K562 treated with DMSO at 1 percent for 4 hours (cell line): Measurements from ENCODE around the gene MRPL10. TPM values are rescaled to one million over a fixed set of nuclear protein-coding genes. Genes with fewer than 3 reads are reported as not detected.

ENCODE experiments used
- total RNA-seq: library from RNA; unstranded; fragments of 300-600 nt; gene quantifications from 2 replicates; pipeline ENCODE4 v1.2.3, GENCODE V29; 2022; ENCODE audit not compliant: insufficient read depth

MRPL10 gene
- total RNA-seq = 86.5 and 91.3 TPM in 2 replicates

DNA sequence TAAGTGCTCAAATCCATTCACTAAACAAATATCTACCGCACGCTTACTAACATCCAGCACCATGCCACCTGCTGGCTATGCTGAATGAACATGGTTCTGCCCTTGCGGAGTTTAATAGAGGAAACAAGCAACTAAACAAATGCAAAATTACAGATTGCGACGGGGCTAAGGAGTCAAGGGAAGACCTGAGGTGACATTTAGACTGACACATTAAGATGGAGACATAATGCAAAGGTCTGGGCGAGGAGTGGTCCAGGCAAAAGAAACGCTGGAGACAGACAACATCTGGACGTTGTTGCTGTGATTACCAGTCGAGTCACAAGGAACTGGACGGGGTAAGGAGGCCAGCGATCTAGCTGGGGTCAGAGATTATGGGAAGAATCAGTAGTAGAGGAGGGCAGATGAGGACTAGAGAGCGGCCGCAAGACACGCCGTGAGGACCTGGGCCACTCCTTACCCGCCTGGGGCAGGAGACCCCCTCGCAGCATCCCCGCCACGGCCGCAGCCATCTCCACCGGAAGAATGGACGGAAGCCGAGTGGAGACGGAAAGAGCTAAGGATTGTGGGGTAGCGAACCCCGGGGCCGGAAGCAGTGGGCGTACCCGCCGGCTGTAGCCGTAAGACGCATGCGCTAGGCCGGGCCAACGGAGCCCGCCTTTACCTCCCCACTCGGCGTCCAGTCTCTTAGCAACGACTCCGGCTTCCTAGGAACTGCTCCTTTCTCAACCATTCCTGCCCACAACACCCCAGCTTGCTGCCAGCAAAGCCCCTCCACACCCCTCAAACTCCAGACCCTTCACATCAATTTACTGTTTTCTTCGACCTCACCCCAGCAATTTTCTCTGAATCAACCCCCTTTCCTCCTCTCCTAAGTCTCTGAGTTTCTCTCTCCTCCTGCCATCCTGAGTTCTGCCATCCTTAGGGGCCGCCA lies at the start of gene MRPL10, which contains the start of gene LRRC46:
Gene MRPL10 (minus strand): TSS at position 539 of the 931 bp plus-strand sequence. CDS start 30 bp downstream, at position 509.
Gene LRRC46 (plus strand): TSS at position 668 of the 931 bp plus-strand sequence. CDS start 320 bp downstream, outside the sequence.

DNA sequence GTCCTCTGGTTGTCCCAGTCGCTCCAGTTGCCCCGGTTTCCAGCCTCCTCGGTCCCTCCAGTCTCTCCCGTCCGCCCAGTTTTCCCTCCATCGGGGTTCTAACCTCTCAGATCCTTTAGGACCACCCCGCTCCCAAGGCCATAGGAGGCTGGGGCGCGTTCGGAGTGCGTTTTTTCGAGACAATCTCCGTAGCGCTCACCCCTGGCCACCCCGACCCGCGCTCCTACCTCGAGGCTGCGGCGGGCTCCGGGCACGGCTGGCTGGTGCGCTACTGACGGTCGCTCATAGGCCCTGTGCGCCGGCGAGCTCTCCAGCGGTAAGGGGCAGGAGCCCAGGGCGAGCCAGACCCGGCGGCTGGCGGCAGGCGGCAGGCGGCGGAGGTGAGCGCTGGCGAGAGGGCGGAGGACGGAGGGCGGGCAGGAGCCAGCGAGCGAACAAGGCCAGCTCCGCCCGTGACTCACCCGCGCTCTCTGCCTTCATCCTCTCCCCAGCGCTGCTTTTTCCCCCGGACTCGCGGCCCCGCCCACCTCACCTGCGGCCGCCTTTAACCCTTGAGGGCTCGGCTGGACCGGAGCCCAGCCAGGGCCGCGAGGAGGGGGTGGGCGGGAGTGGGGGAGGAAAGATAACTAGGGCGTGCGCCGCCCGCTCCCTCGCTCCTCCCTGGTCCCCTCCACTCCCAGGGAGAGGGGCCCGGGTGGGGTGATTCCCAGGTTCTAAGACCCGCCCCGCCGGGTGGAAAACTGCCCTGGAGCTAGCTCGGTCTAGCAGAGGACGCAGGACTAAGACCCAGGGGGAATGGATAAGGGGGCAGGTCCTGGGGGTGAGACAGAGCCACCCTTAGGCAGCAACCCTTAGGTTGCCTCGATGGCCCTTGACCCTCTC lies 19.6 kb upstream of the MRPL10 start, which contains the start of gene SP6:
Gene SP6 (minus strand): TSS at position 472 of the 882 bp plus-strand sequence. CDS start 2,734 bp downstream, outside the sequence.

DNA sequence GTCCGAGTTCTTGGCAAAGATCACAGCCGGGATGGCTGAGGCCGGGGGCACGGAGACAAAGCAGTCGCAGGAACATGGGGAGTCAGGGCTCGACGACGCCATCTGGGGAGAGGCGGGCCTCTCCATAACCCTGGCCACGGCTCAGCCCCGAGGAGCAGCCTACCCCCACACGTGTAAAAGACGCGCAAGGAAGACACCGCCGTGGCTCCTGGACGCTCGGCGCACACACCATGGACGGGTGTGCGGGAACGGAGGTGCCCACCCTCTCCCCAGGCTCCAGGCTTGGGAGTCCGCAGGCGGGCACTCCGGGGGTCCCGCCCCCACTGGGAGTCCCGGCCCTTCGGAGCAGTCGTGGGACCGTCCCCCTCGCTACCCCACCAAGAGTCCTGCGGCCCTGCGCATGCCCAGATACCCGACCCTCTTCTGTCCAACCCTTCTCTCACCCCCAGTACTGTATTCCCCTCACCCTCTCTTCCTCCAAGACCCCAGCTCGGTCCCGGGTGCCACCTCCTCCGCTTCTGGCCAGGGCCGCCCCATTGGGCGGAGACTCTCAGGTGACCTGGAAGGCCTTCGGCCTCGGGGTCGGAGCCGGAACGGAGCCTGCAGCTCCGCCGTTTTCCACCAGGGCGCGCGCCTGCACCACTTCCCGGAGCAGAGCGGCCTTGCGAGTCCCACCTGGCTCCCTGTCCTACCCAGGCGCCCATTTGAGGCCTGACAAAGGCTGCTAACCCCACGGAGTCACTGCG lies 9.6 kb upstream of the MRPL10 start, which contains the start of gene SCRN2:
Gene SCRN2 (minus strand): TSS at position 532 of the 746 bp plus-strand sequence. CDS start 430 bp downstream, at position 102.

DNA sequence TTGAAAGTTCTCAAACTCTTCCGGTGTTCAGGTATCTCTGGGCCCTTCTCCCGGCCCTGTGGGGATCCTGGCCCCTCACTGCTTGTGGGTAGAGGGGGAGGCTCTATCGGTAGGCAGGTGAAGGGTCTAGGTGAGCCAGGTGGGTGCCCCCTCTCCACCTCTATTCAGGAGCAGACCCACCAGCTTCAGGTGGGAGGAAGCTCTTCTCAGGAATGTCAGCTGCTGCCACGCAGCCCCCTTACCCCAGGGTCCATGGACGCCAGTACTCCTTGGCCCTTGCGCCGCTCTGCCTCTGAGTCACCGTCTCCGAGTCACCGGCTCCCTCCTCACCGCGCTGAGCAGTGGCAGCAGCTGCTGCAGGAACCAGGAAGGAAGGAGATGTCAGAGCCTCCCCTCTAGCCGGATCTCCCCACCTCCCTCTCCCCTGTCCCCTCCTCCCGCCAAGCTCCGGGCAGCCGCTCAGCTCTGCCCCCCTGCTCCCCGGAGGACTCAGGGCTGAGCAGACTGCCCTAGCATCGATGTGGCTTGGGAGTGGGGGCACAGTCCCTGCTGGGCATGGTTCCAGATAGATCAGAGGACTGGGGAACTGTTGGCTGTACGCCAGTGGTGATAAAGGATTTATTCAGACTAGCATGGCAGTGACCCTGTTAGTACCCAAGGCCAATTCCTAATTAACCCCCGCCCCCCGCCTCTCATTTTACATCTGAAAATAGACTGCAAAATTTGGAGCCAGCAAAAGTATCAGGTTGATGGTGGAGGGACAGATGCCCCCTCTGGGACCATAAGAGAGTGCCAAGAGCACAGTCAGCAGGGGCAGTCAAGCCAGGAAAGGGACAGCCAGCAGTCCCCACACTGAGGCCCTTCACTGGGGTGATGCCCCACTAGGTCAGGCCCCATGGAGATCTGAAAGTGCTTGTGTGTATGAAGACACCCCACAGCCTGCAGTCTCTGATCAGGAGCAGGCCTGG lies 9.6 kb downstream of the MRPL10 start, which contains the start of gene OSBPL7:
Gene OSBPL7 (minus strand): TSS at position 371 of the 968 bp plus-strand sequence. CDS start 1,516 bp downstream, outside the sequence.

Other genes starting within 250 kb of the MRPL10 start
- 153 and 154 TPM in 2 replicates for gene KPNB1, start 181.6 kb downstream of the MRPL10 start, total RNA-seq
- gene TBKBP1, start 137.4 kb downstream of the MRPL10 start, total RNA-seq = 7.0 and 9.2 TPM in 2 replicates
- not detected in 2 replicates for gene TBX21, start 98.3 kb downstream of the MRPL10 start, total RNA-seq
- gene OSBPL7, start 9.7 kb downstream of the MRPL10 start, total RNA-seq = 7.3 and 10.4 TPM in 2 replicates
- 1.1 and 1.2 TPM in 2 replicates for gene LRRC46, start 129 bp upstream of the MRPL10 start, total RNA-seq
- 14.6 and 19.6 TPM in 2 replicates for gene SCRN2, start 9.7 kb upstream of the MRPL10 start, total RNA-seq
- 8.9 and 9.5 TPM in 2 replicates for gene SP6, start 19.6 kb upstream of the MRPL10 start, total RNA-seq
- gene SP2, start 64.7 kb upstream of the MRPL10 start, total RNA-seq = 14.9 and 15.0 TPM in 2 replicates
- gene PNPO, start 110.0 kb upstream of the MRPL10 start, total RNA-seq = 7.3 and 8.2 TPM in 2 replicates
- not detected in 2 replicates for gene PRR15L, start 126.3 kb upstream of the MRPL10 start, total RNA-seq
- 155 and 172 TPM in 2 replicates for gene CDK5RAP3, start 139.6 kb upstream of the MRPL10 start, total RNA-seq
- gene COPZ2, start 206.3 kb upstream of the MRPL10 start, total RNA-seq = not detected in 2 replicates
- gene NFE2L1, start 216.8 kb upstream of the MRPL10 start, total RNA-seq = 151 and 167 TPM in 2 replicates